K562 (cell line): ENCODE results near the gene OGFR. TPM values are rescaled to one million over a fixed set of nuclear protein-coding genes. Genes with fewer than 3 reads are reported as not detected.

ENCODE experiments used
- ATAC-seq: fragments of 200-7000 bp; cut with Tn5 transposase; 3 replicates; pipeline ENCODE4 v1.9.1; 2020; ENCODE audit warnings: moderate library complexity
- BruUV-seq: library from RNA; stranded (reverse); fragments of 400-500 nt; replicated peaks from 2 replicates; lab custom pipeline; 2021; lab: Mats Ljungman, UMichigan
- CTCF ChIA-PET: fragments of 300-600 bp; formaldehyde crosslinking; extraction: SDS; loops from one replicate; lab custom pipeline; 2021; ENCODE audit warnings: low intra/inter-chr PET ratio; lab: Yijun Ruan, JAX
- POLR2A ChIA-PET: fragments of 300-600, 350-650 bp; sonication (Branson Sonifier 250); formaldehyde crosslinking; extraction: SDS; loops from one replicate; lab custom pipeline; 2021; ENCODE audit warnings: antibody characterized with exemption, inconsistent platforms; lab: Yijun Ruan, JAX
- DNase-seq, 4 experiments: peaks; one replicate each; pipeline versions ENCODE4 v3.0.0 to v3.0.0-alpha.2; 2011 to 2018; ENCODE audit warnings: low spot score in 3 of 4, mixed read lengths in 3 of 4; ENCODE audit errors: extremely low read depth in 1 of 4
- FAIRE-seq: peaks from 2 replicates; lab custom pipeline; 2011; peaks lifted over from hg19 to GRCh38; lab: Jason Lieb, UNC
- H2AFZ ChIP-seq: 2 replicates; pipeline ENCODE4 v1.6.0; 2011; ENCODE audit warnings: low read depth, low read length, control low read depth, inconsistent platforms
- H3K27ac ChIP-seq: fragments of 200-600 bp; 3 replicates; pipeline ENCODE4 v1.8.0; 2011; ENCODE audit warnings: low read depth, mild to moderate bottlenecking, control low read depth, inconsistent platforms, low read length, moderate library complexity, mixed read lengths; ENCODE audit errors: extremely low read depth
- H3K27me3 ChIP-seq, 2 experiments: fragments of 300-600 bp in 1 of 2; 2 replicates in 1 of 2; 3 replicates in 1 of 2; pipeline versions ENCODE4 v1.6.0 to v1.8.0; 2011; ENCODE audit warnings: inconsistent platforms in 2 of 2, low read length in 2 of 2, mild to moderate bottlenecking in 1 of 2, mixed read lengths in 1 of 2, moderate library complexity in 1 of 2; ENCODE audit not compliant: control insufficient read depth in 2 of 2, insufficient read depth in 2 of 2
- H3K36me3 ChIP-seq: fragments of 300-600 bp; 3 replicates; pipeline ENCODE4 v1.8.0; 2011; ENCODE audit warnings: mild to moderate bottlenecking, low read length, inconsistent platforms; ENCODE audit not compliant: control insufficient read depth, insufficient read depth
- H3K4me1 ChIP-seq, 2 experiments: fragments of 200-600 bp in 1 of 2; replicated peaks in 1 of 2; 2 replicates in 1 of 2; 3 replicates in 1 of 2; pipeline versions ENCODE4 v1.5.1 to v1.8.0; 2011; ENCODE audit warnings: inconsistent platforms in 2 of 2, low read length in 2 of 2, mild to moderate bottlenecking in 1 of 2, mixed read lengths in 1 of 2, moderate library complexity in 1 of 2; ENCODE audit not compliant: control insufficient read depth in 2 of 2, insufficient read depth in 2 of 2
- H3K4me2 ChIP-seq: 2 replicates; pipeline ENCODE4 v1.6.1; 2011; ENCODE audit warnings: low read length, control low read depth, inconsistent platforms, mixed read lengths; ENCODE audit not compliant: insufficient read depth
- H3K4me3 ChIP-seq: fragments of 200-600 bp; sonication (generic), shearing (Covaris generic); 2 replicates; pipeline ENCODE4 v1.5.1; 2016; ENCODE audit warnings: control low read depth, inconsistent platforms
- H3K79me2 ChIP-seq: fragments of 200-600 bp; 3 replicates; pipeline ENCODE4 v1.8.0; 2011; ENCODE audit warnings: low read length, inconsistent platforms; ENCODE audit not compliant: control insufficient read depth, insufficient read depth
- H3K9ac ChIP-seq, 2 experiments: 2 replicates each; pipeline versions ENCODE4 v1.6.0 to v1.6.1; 2011; ENCODE audit warnings: low read depth in 2 of 2, low read length in 2 of 2, control low read depth in 1 of 2, inconsistent platforms in 1 of 2, mild to moderate bottlenecking in 1 of 2, mixed read lengths in 1 of 2; ENCODE audit not compliant: insufficient read depth in 1 of 2
- H3K9me1 ChIP-seq: one replicate; pipeline ENCODE4 v1.6.0; 2011; ENCODE audit warnings: inconsistent platforms, mild to moderate bottlenecking, low read length, moderate library complexity; ENCODE audit not compliant: control insufficient read depth, insufficient read depth
- H3K9me3 ChIP-seq: replicated peaks from 2 replicates; pipeline ENCODE4 v1.5.1; 2011; ENCODE audit warnings: low read depth, low read length, inconsistent platforms; ENCODE audit not compliant: control insufficient read depth, insufficient read depth
- H4K20me1 ChIP-seq: replicated peaks from 2 replicates; pipeline ENCODE4 v1.6.1; 2011; ENCODE audit warnings: low read length, inconsistent platforms, mixed read lengths; ENCODE audit not compliant: control insufficient read depth, insufficient read depth
- ATF1 ChIP-seq, 2 experiments: fragments of 450-650 bp in 1 of 2; IDR thresholded peaks; 2 replicates each; pipeline ENCODE4 v1.6.1; 2016; ENCODE audit warnings: missing compliant biosample characterization in 1 of 2, missing genetic modification characterization in 1 of 2
- GTF2A2 ChIP-seq: IDR thresholded peaks from 2 replicates; pipeline ENCODE4 v1.6.1; 2016; ENCODE audit warnings: mild to moderate bottlenecking, missing genetic modification characterization, missing compliant biosample characterization
- KDM4B ChIP-seq, 2 experiments: fragments of 450-650 bp in 1 of 2; sonication (generic) in 1 of 2; IDR thresholded peaks; 2 replicates each; pipeline ENCODE4 v1.6.1; 2016 to 2017; ENCODE audit warnings: borderline replicate concordance in 2 of 2, antibody characterized with exemption in 1 of 2, low read depth in 1 of 2, mild to moderate bottlenecking in 1 of 2
- KHSRP ChIP-seq: fragments of 450-650 bp; IDR thresholded peaks from 2 replicates; pipeline ENCODE4 v1.6.1; 2017
- MAFK ChIP-seq: IDR thresholded peaks from 2 replicates; pipeline ENCODE4 v1.6.1; 2011; ENCODE audit warnings: low read length, improper control_type of control experiment
- NR3C1 ChIP-seq: sonication (generic); formaldehyde crosslinking; IDR thresholded peaks from 2 replicates; pipeline ENCODE4 v1.8.1; 2022; ENCODE audit warnings: missing genetic modification reagents
- POLR2G ChIP-seq: fragments of 200-400 bp; formaldehyde crosslinking; IDR thresholded peaks from 2 replicates; pipeline ENCODE4 v1.6.1; 2017; ENCODE audit warnings: low read depth, mild to moderate bottlenecking, antibody characterized with exemption, low read length, moderate library complexity
- RBM22 ChIP-seq: fragments of 200-400 bp; formaldehyde crosslinking; IDR thresholded peaks from 2 replicates; pipeline ENCODE4 v1.6.1; 2018; ENCODE audit warnings: low read length, low read depth; ENCODE audit not compliant: poor library complexity, severe bottlenecking
- SRSF3 ChIP-seq: fragments of 200-400 bp; formaldehyde crosslinking; IDR thresholded peaks from 2 replicates; pipeline ENCODE4 v1.6.1; 2016; ENCODE audit warnings: mild to moderate bottlenecking, low read length, moderate library complexity; ENCODE audit not compliant: insufficient read depth
- TFAP4 ChIP-seq: sonication (generic); formaldehyde crosslinking; IDR thresholded peaks from 2 replicates; pipeline ENCODE4 v1.8.0; 2022; ENCODE audit warnings: missing genetic modification reagents, mild to moderate bottlenecking, moderate library complexity, borderline replicate concordance
- THRA ChIP-seq: fragments of 450-650 bp; IDR thresholded peaks from 2 replicates; pipeline ENCODE4 v1.6.1; 2017; ENCODE audit warnings: mild to moderate bottlenecking, moderate library complexity
- ZBTB17 ChIP-seq: fragments of 450-650 bp; formaldehyde crosslinking; IDR thresholded peaks from 2 replicates; pipeline ENCODE4 v1.4.0; 2020; ENCODE audit warnings: mild to moderate bottlenecking
- ZNF3 ChIP-seq: fragments of 250-450 bp; sonication (Bioruptor Pico); IDR thresholded peaks from 2 replicates; pipeline ENCODE4 v1.5.0; 2021; ENCODE audit warnings: mild to moderate bottlenecking, moderate library complexity
- whole genome bisulfite sequencing: fragments of 100-300 bp; shearing (Covaris generic); methylation state at CpG from one replicate; pipeline ENCODE4 v1.1.6; 2016; ENCODE audit warnings: low coverage, mixed read lengths; ENCODE audit not compliant: insufficient coverage; ENCODE audit errors: missing lambda C conversion rate; 5-methylcytosine and 5-hydroxymethylcytosine counted together
- in situ Hi-C: fragments of 300-500 bp; cut with MboI; formaldehyde crosslinking; loops from 4 replicates; pipeline ENCODE4 v1.15.0; 2018; ENCODE audit warnings: inconsistent platforms, mixed read lengths
- intact Hi-C: fragments of 100-400 bp; cut with micrococcal nuclease; formaldehyde crosslinking; loops from 2 replicates; pipeline ENCODE4 v1.14.2; 2022
- polyA plus RNA-seq, 8 experiments: library from polyadenylated mRNA; depleted of rRNA in 4 of 8; stranded (reverse) in 5 of 8; unstranded in 3 of 8; fragments of >200 nt; fragmentation: Nextera tagmentation in 2 of 8; fragmentation: Illumina TruSeq in 1 of 8; extraction: Ambion mirVana in 2 of 8; extraction: Trizol in 1 of 8; gene quantifications; 2 replicates each; pipeline versions ENCODE4 v1.2.1 to v1.2.3, GENCODE V29; 2011 to 2014; ENCODE audit warnings: inconsistent platforms in 1 of 8, missing spikeins in 1 of 8
- total RNA-seq, 7 experiments: library from RNA; depleted of rRNA in 6 of 7; stranded (reverse); fragments of >200 nt in 6 of 7; fragmentation: Illumina TruSeq in 2 of 7; extraction: Trizol in 2 of 7; gene quantifications; 2 replicates each; pipeline versions ENCODE4 v1.2.1 to v1.2.3, GENCODE V29; 2011 to 2021; ENCODE audit warnings: low replicate concordance in 1 of 7
- TF ChIP-seq, protein P1 (sequence below): fragments of 450-650 bp; IDR thresholded peaks from 2 replicates; pipeline ENCODE4 v1.6.1; 2016; ENCODE audit warnings: borderline replicate concordance
- TF ChIP-seq, protein P2 (sequence below): sonication (generic); formaldehyde crosslinking; IDR thresholded peaks from 2 replicates; pipeline ENCODE4 v1.4.0; 2020; ENCODE audit warnings: mild to moderate bottlenecking, missing genetic modification reagents

OGFR gene
- total and polyA plus RNA-seq, 9 of the 15 experiments (the other 6 are each of a cell fraction or from before 2014, with no cell fraction given): 0.39 to 56.3 (median 17.5) TPM

DNA sequence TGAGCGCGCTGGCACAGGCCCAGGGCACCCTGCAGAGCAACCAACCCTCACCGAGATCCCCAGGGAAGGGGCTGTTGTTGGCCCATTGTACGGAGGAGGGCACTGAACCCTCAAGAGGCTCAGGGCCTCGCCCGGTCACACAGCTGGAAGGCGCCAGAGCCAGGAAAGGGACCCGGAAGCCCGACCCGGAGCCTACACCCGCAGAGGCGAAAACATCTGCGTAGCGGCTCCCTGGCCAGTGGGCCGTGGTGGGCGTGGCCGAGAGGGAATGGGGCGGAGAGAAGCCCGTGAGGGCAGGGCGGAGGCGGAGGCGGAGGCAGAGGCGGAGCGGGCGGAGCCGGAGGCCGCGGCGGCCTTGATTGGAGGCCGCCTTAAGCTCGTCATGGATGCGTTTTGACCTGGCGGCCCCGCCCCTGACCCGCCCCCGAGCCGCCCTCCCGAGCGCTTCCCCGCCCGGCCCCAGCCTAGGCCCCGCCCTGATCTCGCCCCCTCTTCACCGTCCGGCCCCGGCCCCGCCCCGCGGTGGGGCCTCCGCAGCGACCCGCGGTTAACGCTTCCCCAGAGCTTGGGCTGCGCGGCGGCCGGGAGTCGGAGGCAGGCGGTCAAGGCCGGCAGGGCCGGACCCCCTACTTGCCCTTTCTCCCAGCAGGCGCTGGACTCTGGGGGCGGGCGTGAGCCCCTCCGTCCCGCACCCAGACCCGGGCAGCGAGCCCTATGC is 10.5 kb upstream of the OGFR start:
- no peaks in the 10 kb centered on the region for H4K20me1 ChIP-seq
- POLR2A ChIA-PET: interaction anchor here (0.5 to 1.2 kb wide), 5 partner anchors 10 to 134 kb away, joined by 3 to 5 read pairs (median 3); partner anchors contain the start of gene OGFR
- H3K4me1 ChIP-seq: peaks cover 10 to 67% of the 10 kb centered on the region in 2 experiments; a peak in 4 of 5 replicates
- intact Hi-C loops (loop anchor here (5.0 kb wide), 1 partner anchor 107 kb away; no protein-coding TSS in a partner anchor), in situ Hi-C loops (loop anchor here (5.0 kb wide), 1 partner anchor 127 kb away; no protein-coding TSS in a partner anchor)
- FAIRE-seq: peak; percentile 96
- H3K36me3 ChIP-seq: peaks cover 18% of the 10 kb centered on the region; the same call in 2 of the 3 replicates
- H3K4me2 ChIP-seq: peak overlapping the region; percentile 86
- H3K4me3 ChIP-seq: peak overlapping the region; percentile 61
- peak; percentile 89 for ATAC-seq
- no TSS peak for BruUV-seq
- 2% methylated on average over 37 of the region's 69 CpGs for WGBS
- peak overlapping the region; percentile 88 for H3K27ac ChIP-seq
- CTCF ChIA-PET: no interaction called here
- H3K9me3 ChIP-seq: no peaks in the 10 kb centered on the region
- H3K27me3 ChIP-seq: peaks cover 2 to 8% of the 10 kb centered on the region in 2 experiments; a peak in 3 of 5 replicates
- H3K79me2 ChIP-seq: peaks cover 12% of the 10 kb centered on the region; the same call in 2 of the 3 replicates
- no peaks in the 10 kb centered on the region for H3K9me1 ChIP-seq
- peak overlapping the region; percentile 80 for H2AFZ ChIP-seq
- peak overlapping the region; percentile 76 to 99 for H3K9ac ChIP-seq
- DNase-seq: peak; percentile 96 to 97 (median 96)
- no peak for TF ChIP-seq ATF1 (CRISPR knock-in tag; IDR thresholded peaks at IDR 0.05)
- peak; percentile 47 for TF ChIP-seq ATF1 (tag; IDR thresholded peaks at IDR 0.05)
- TF ChIP-seq MAFK: no peak
- TF ChIP-seq KDM4B (IDR thresholded peaks at IDR 0.05; ENCODE audit: borderline replicate concordance in 2 of 2, low read depth in 1 of 2): no peak
- TF ChIP-seq, protein P1, sequence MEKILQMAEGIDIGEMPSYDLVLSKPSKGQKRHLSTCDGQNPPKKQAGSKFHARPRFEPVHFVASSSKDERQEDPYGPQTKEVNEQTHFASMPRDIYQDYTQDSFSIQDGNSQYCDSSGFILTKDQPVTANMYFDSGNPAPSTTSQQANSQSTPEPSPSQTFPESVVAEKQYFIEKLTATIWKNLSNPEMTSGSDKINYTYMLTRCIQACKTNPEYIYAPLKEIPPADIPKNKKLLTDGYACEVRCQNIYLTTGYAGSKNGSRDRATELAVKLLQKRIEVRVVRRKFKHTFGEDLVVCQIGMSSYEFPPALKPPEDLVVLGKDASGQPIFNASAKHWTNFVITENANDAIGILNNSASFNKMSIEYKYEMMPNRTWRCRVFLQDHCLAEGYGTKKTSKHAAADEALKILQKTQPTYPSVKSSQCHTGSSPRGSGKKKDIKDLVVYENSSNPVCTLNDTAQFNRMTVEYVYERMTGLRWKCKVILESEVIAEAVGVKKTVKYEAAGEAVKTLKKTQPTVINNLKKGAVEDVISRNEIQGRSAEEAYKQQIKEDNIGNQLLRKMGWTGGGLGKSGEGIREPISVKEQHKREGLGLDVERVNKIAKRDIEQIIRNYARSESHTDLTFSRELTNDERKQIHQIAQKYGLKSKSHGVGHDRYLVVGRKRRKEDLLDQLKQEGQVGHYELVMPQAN: no peak
- TF ChIP-seq TFAP4 (CRISPR knock-in tag): peak; percentile 95
- no peak for TF ChIP-seq RBM22
- no peak for TF ChIP-seq NR3C1 (CRISPR knock-in tag)
- no peak for TF ChIP-seq GTF2A2
- TF ChIP-seq ZNF3 (CRISPR knock-in tag): no peak
- TF ChIP-seq KHSRP: no peak
- peak; percentile 66 for TF ChIP-seq ZBTB17 (CRISPR knock-in tag)
- TF ChIP-seq, protein P2, sequence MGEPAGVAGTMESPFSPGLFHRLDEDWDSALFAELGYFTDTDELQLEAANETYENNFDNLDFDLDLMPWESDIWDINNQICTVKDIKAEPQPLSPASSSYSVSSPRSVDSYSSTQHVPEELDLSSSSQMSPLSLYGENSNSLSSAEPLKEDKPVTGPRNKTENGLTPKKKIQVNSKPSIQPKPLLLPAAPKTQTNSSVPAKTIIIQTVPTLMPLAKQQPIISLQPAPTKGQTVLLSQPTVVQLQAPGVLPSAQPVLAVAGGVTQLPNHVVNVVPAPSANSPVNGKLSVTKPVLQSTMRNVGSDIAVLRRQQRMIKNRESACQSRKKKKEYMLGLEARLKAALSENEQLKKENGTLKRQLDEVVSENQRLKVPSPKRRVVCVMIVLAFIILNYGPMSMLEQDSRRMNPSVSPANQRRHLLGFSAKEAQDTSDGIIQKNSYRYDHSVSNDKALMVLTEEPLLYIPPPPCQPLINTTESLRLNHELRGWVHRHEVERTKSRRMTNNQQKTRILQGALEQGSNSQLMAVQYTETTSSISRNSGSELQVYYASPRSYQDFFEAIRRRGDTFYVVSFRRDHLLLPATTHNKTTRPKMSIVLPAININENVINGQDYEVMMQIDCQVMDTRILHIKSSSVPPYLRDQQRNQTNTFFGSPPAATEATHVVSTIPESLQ: no peak
- no peak for TF ChIP-seq THRA
- peak; percentile 91 for TF ChIP-seq POLR2G
- no peak for TF ChIP-seq SRSF3
